MM.1S (cell line): Measurements from ENCODE around the gene SHC2.

Experiments used
- CTCF ChIP-seq: fragments of 300-600 bp; sonication (generic); IDR thresholded peaks from 2 replicates; pipeline ENCODE4 v1.5.1; 2016; ENCODE audit warnings: antibody characterized with exemption, low read length, mixed read lengths
- EZH2 ChIP-seq: fragments of 300-600 bp; sonication (generic); optimal IDR thresholded peaks from 2 replicates; pipeline ENCODE3; 2017; ENCODE audit warnings: low read depth, mild to moderate bottlenecking, antibody characterized with exemption, low read length, mixed read lengths
- EZH2phosphoT487 ChIP-seq: fragments of 300-600 bp; sonication (generic); IDR thresholded peaks from 2 replicates; pipeline ENCODE4 v1.6.1; 2018; ENCODE audit warnings: antibody characterized with exemption, low read length

- TF ChIP-seq CTCF = no peak
- TF ChIP-seq EZH2 = no peak
- no peak for TF ChIP-seq EZH2phosphoT487
Measured at GRCh38 chr19:383040-383439, 77.8 kb downstream of the SHC2 start.
